Measurements from ENCODE around the gene PSME3. TPM values are rescaled to one million over a fixed set of nuclear protein-coding genes. Genes with fewer than 3 reads are reported as not detected.

PSME3 gene
- total RNA-seq, 1 donor from 2014 or later = 108 TPM

GRCh38 chr17:42784811-42785592 lies 48.2 kb upstream of the PSME3 start:
- DNase-seq (ENCODE audit: low spot score) = no peak
- Histone ChIP-seq H3K9me3 (ENCODE audit: low read depth) (no peaks in the 10 kb centered on the region), H3K9ac (no peak overlapping the region), H2AFZ (replicated peaks) (no peak overlapping the region), H3K36me3 (no peaks in the 10 kb centered on the region), H3K4me2 (no peak overlapping the region), H4K20me1 (ENCODE audit: low read depth) (peaks cover 2% of the 10 kb centered on the region), H3K27me3 (peaks cover 45% of the 10 kb centered on the region), H3K4me1 (no peaks in the 10 kb centered on the region), H3F3A (ENCODE audit: low read depth) (peaks cover 7% of the 10 kb centered on the region), H3K4me3 (no peak overlapping the region), H3K27ac (no peak overlapping the region), H3K79me2 (ENCODE audit: low read depth) (no peaks in the 10 kb centered on the region)
- no peaks in the 10 kb centered on the region for H3K9me3 Mint-ChIP-seq
- H3K36me3 Mint-ChIP-seq = no peaks in the 10 kb centered on the region
- H3K27me3 Mint-ChIP-seq (ENCODE audit: insufficient read depth, low read depth) = peaks cover 14% of the 10 kb centered on the region
- H3K27ac Mint-ChIP-seq = no peak overlapping the region
- H3K4me1 Mint-ChIP-seq = peaks cover 5% of the 10 kb centered on the region
- H3K4me3 Mint-ChIP-seq = no peak overlapping the region
- no peak for TF ChIP-seq CTCF (IDR thresholded peaks at IDR 0.05)
- no peak for TF ChIP-seq EZH2phosphoT487 (IDR thresholded peaks at IDR 0.05)
- no peak for TF ChIP-seq EZH2 (IDR thresholded peaks at IDR 0.05)

GRCh38 chr17:42787266-42787665 lies 45.9 kb upstream of the PSME3 start:
- TF ChIP-seq EZH2 (IDR thresholded peaks at IDR 0.05) = no peak
- TF ChIP-seq EZH2phosphoT487 (IDR thresholded peaks at IDR 0.05) = no peak
- no peak for TF ChIP-seq CTCF (IDR thresholded peaks at IDR 0.05)
- no peak overlapping the region for H3K4me2 ChIP-seq
- no peaks in the 10 kb centered on the region for H3F3A ChIP-seq (ENCODE audit: low read depth)
- Mint-ChIP-seq H3K27ac (no peak overlapping the region), H3K4me1 (no peaks in the 10 kb centered on the region), H3K36me3 (no peaks in the 10 kb centered on the region), H3K27me3 (ENCODE audit: insufficient read depth, low read depth) (peaks cover 11% of the 10 kb centered on the region), H3K4me3 (no peak overlapping the region), H3K9me3 (no peaks in the 10 kb centered on the region)
- H3K9ac ChIP-seq = no peak overlapping the region
- H3K4me1 ChIP-seq = no peaks in the 10 kb centered on the region
- no peaks in the 10 kb centered on the region for H4K20me1 ChIP-seq (ENCODE audit: low read depth)
- H3K27me3 ChIP-seq = peaks cover 22% of the 10 kb centered on the region
- no peak for DNase-seq (ENCODE audit: low spot score)
- no peaks in the 10 kb centered on the region for H3K36me3 ChIP-seq
- no peak overlapping the region for H3K4me3 ChIP-seq
- H2AFZ ChIP-seq (replicated peaks) = no peak overlapping the region
- H3K79me2 ChIP-seq (ENCODE audit: low read depth) = no peaks in the 10 kb centered on the region
- no peak overlapping the region for H3K27ac ChIP-seq
- no peaks in the 10 kb centered on the region for H3K9me3 ChIP-seq (ENCODE audit: low read depth)

GRCh38 chr17:42791948-42792347 lies 41.2 kb upstream of the PSME3 start:
- H3F3A ChIP-seq (ENCODE audit: low read depth) = no peaks in the 10 kb centered on the region
- Mint-ChIP-seq H3K36me3 (peaks cover 12% of the 10 kb centered on the region), H3K4me1 (no peaks in the 10 kb centered on the region), H3K9me3 (no peaks in the 10 kb centered on the region), H3K4me3 (no peak overlapping the region), H3K27me3 (ENCODE audit: insufficient read depth, low read depth) (peaks cover 12% of the 10 kb centered on the region), H3K27ac (no peak overlapping the region)
- no peaks in the 10 kb centered on the region for H4K20me1 ChIP-seq (ENCODE audit: low read depth)
- H2AFZ ChIP-seq (replicated peaks) = no peak overlapping the region
- peaks cover under 1% of the 10 kb centered on the region for H3K79me2 ChIP-seq (ENCODE audit: low read depth)
- no peak overlapping the region for H3K4me3 ChIP-seq
- H3K4me1 ChIP-seq = no peaks in the 10 kb centered on the region
- TF ChIP-seq CTCF (IDR thresholded peaks at IDR 0.05) (no peak), EZH2phosphoT487 (IDR thresholded peaks at IDR 0.05) (no peak), EZH2 (IDR thresholded peaks at IDR 0.05) (no peak)
- no peak overlapping the region for H3K9ac ChIP-seq
- no peak overlapping the region for H3K4me2 ChIP-seq
- no peak overlapping the region for H3K27ac ChIP-seq
- H3K36me3 ChIP-seq = no peaks in the 10 kb centered on the region
- no peaks in the 10 kb centered on the region for H3K27me3 ChIP-seq
- no peaks in the 10 kb centered on the region for H3K9me3 ChIP-seq (ENCODE audit: low read depth)
- no peak for DNase-seq (ENCODE audit: low spot score)
